Liver (tissue), 9 donors: ENCODE data around the gene CROCC2. TPM values are rescaled to one million over a fixed set of nuclear protein-coding genes. Genes with fewer than 3 reads are reported as not detected.

Experiments
- DNase-seq: peaks from one replicate; pipeline ENCODE4 v3.0.0-alpha.2; 2017; ENCODE audit warnings: low spot score
- H3K27ac ChIP-seq, 2 donors: one replicate each; pipeline ENCODE4 v1.7.0; 2013; ENCODE audit warnings: inconsistent platforms in 2 of 2, low read length in 2 of 2, control low read depth in 1 of 2, low read depth in 1 of 2, mild to moderate bottlenecking in 1 of 2
- H3K27me3 ChIP-seq, 4 donors: one replicate each; pipeline versions ENCODE4 v1.6.1 to v1.7.0; 2013; ENCODE audit warnings: low read length in 3 of 4, inconsistent platforms in 1 of 4, mild to moderate bottlenecking in 1 of 4, moderate library complexity in 1 of 4; ENCODE audit not compliant: control insufficient read depth in 4 of 4, insufficient read depth in 4 of 4
- H3K36me3 ChIP-seq, 4 donors: one replicate each; pipeline versions ENCODE4 v1.6.1 to v1.7.0; 2013; ENCODE audit warnings: low read length in 3 of 4, mild to moderate bottlenecking in 3 of 4, low read depth in 1 of 4, moderate library complexity in 1 of 4; ENCODE audit not compliant: control insufficient read depth in 4 of 4, insufficient read depth in 3 of 4
- H3K4me1 ChIP-seq, 4 donors: one replicate each; pipeline versions ENCODE4 v1.6.1 to v1.7.0; 2013; ENCODE audit warnings: low read length in 3 of 4, mild to moderate bottlenecking in 3 of 4, moderate library complexity in 1 of 4; ENCODE audit not compliant: control insufficient read depth in 4 of 4, insufficient read depth in 4 of 4
- H3K4me3 ChIP-seq, 3 donors: one replicate each; pipeline versions ENCODE4 v1.6.1 to v1.7.0; 2013; ENCODE audit warnings: low read length in 3 of 3, control low read depth in 1 of 3, low read depth in 1 of 3, mild to moderate bottlenecking in 1 of 3
- H3K9ac ChIP-seq, 2 donors: one replicate each; pipeline ENCODE4 v1.7.0; 2013; ENCODE audit warnings: low read length in 2 of 2, mild to moderate bottlenecking in 2 of 2, moderate library complexity in 2 of 2, control low read depth in 1 of 2, low read depth in 1 of 2
- H3K9me3 ChIP-seq, 4 donors: one replicate each; pipeline versions ENCODE4 v1.6.1 to v1.7.0; 2013; ENCODE audit warnings: low read length in 3 of 4; ENCODE audit not compliant: control insufficient read depth in 4 of 4
- ATF3 ChIP-seq: IDR thresholded peaks from 2 replicates; pipeline ENCODE4 v1.6.1; 2016; ENCODE audit warnings: antibody characterized with exemption
- EGR1 ChIP-seq, 2 donors: IDR thresholded peaks; 2 replicates each; pipeline ENCODE4 v1.6.1; 2016 to 2018; ENCODE audit warnings: antibody characterized with exemption in 2 of 2, low read depth in 2 of 2
- FOXA1 ChIP-seq: IDR thresholded peaks from 2 replicates; pipeline ENCODE4 v1.6.1; 2016; ENCODE audit warnings: antibody characterized with exemption
- FOXA2 ChIP-seq: IDR thresholded peaks from 2 replicates; pipeline ENCODE4 v1.6.1; 2016; ENCODE audit warnings: antibody characterized with exemption
- HNF4A ChIP-seq, 2 donors: conservative IDR thresholded peaks; 2 replicates each; pipeline ENCODE4 v1.6.1; 2016; ENCODE audit warnings: antibody characterized with exemption in 2 of 2, mild to moderate bottlenecking in 2 of 2
- HNF4G ChIP-seq: IDR thresholded peaks from 2 replicates; pipeline ENCODE4 v1.6.1; 2016; ENCODE audit warnings: antibody characterized with exemption
- JUND ChIP-seq, 2 donors: IDR thresholded peaks; 2 replicates each; pipeline ENCODE4 v1.6.1; 2016; ENCODE audit warnings: antibody characterized with exemption in 2 of 2
- MAX ChIP-seq: IDR thresholded peaks from 2 replicates; pipeline ENCODE4 v1.6.1; 2016; ENCODE audit warnings: antibody characterized with exemption
- NR2F2 ChIP-seq: IDR thresholded peaks from 2 replicates; pipeline ENCODE4 v1.6.1; 2016; ENCODE audit warnings: antibody characterized with exemption
- RAD21 ChIP-seq, 2 donors: IDR thresholded peaks; 2 replicates each; pipeline ENCODE4 v1.6.1; 2016; ENCODE audit warnings: antibody characterized with exemption in 2 of 2, mild to moderate bottlenecking in 2 of 2
- REST ChIP-seq: IDR thresholded peaks from 2 replicates; pipeline ENCODE4 v1.6.1; 2016; ENCODE audit warnings: antibody characterized with exemption, mild to moderate bottlenecking
- RXRA ChIP-seq, 2 donors: IDR thresholded peaks; 2 replicates each; pipeline ENCODE4 v1.6.1; 2017 to 2018; ENCODE audit warnings: antibody characterized with exemption in 2 of 2, mild to moderate bottlenecking in 1 of 2
- SP1 ChIP-seq: IDR thresholded peaks from 2 replicates; pipeline ENCODE4 v1.6.1; 2018; ENCODE audit warnings: antibody characterized with exemption, mild to moderate bottlenecking
- TAF1 ChIP-seq: conservative IDR thresholded peaks from 2 replicates; pipeline ENCODE4 v1.6.1; 2016; ENCODE audit warnings: antibody characterized with exemption, mild to moderate bottlenecking
- YY1 ChIP-seq: IDR thresholded peaks from 2 replicates; pipeline ENCODE4 v1.6.1; 2016; ENCODE audit warnings: antibody characterized with exemption, mild to moderate bottlenecking
- ZBTB33 ChIP-seq: IDR thresholded peaks from 2 replicates; pipeline ENCODE4 v1.6.1; 2016; ENCODE audit warnings: antibody characterized with exemption
- WGBS: extraction: QIAGEN DNeasy Blood & Tissue Kit; methylation state at CpG from one replicate; pipeline ENCODE4 v1.1.7; 2013; 5-methylcytosine and 5-hydroxymethylcytosine counted together
- polyA plus RNA-seq, 2 donors: library from polyadenylated mRNA; stranded (reverse) in 1 of 2; unstranded in 1 of 2; fragments of 200-250 nt in 1 of 2; fragments of >200 nt in 1 of 2; fragmentation: Nextera tagmentation in 1 of 2; extraction: Ambion mirVana in 1 of 2; gene quantifications; one replicate each; pipeline versions ENCODE4 v1.2.1 to v1.2.3, GENCODE V29; 2013 to 2015
- total RNA-seq, 2 donors: library from RNA; depleted of rRNA; stranded (reverse); fragments of >200 nt; gene quantifications; one replicate each; pipeline ENCODE4 v1.2.3, GENCODE V29; 2014
- donor health status: healthy.
- donor health status: healthy.
- donor health status: healthy.
- donor health status: healthy.
- donor health status: healthy.

Gene CROCC2
- total and polyA plus RNA-seq, 4 donors: under 0.01 to 0.13 (median 0.05) TPM

GRCh38 chr2:240887631-240888030 lies 18.5 kb upstream of the CROCC2 start:
- TF ChIP-seq ZBTB33: no peak
- no peak for TF ChIP-seq FOXA1
- no peak for TF ChIP-seq EGR1 (IDR thresholded peaks at IDR 0.05; ENCODE audit: low read depth in 2 of 2)
- TF ChIP-seq REST: no peak
- TF ChIP-seq SP1: no peak
- TF ChIP-seq ATF3: no peak
- no peak for TF ChIP-seq HNF4A (conservative IDR thresholded peaks at IDR 0.05)
- TF ChIP-seq RAD21 (IDR thresholded peaks at IDR 0.05): no peak
- TF ChIP-seq MAX: no peak
- no peak for TF ChIP-seq TAF1
- TF ChIP-seq NR2F2: no peak
- no peak for TF ChIP-seq FOXA2
- no peak for TF ChIP-seq YY1

GRCh38 chr2:240888130-240888889 lies 17.8 kb upstream of the CROCC2 start:
- 58% methylated on average over 37 of the region's 37 CpGs for WGBS
- no peak overlapping the region for H3K9ac ChIP-seq
- no peak for DNase-seq
- peaks cover 3 to 8% (median 4%) of the 10 kb centered on the region in 4 donors for H3K36me3 ChIP-seq
- peaks cover 21 to 70% (median 63%) of the 10 kb centered on the region in 4 donors for H3K4me1 ChIP-seq
- H3K4me3 ChIP-seq: no peak overlapping the region
- H3K27ac ChIP-seq: no peak overlapping the region
- no peaks in the 10 kb centered on the region for H3K27me3 ChIP-seq
- TF ChIP-seq SP1: peak; percentile 9
- no peak for TF ChIP-seq HNF4G
- peak; percentile 25 to 54 for TF ChIP-seq RXRA (IDR thresholded peaks at IDR 0.05)
- no peak for TF ChIP-seq ZBTB33
- no peak for TF ChIP-seq HNF4A (conservative IDR thresholded peaks at IDR 0.05)
- no peak for TF ChIP-seq YY1
- no peak for TF ChIP-seq FOXA2
- no peak for TF ChIP-seq TAF1
- no peak for TF ChIP-seq ATF3
- no peak for TF ChIP-seq MAX
- peak; percentile 15 to 37 for TF ChIP-seq RAD21 (IDR thresholded peaks at IDR 0.05)
- TF ChIP-seq NR2F2: no peak
- TF ChIP-seq REST: no peak
- no peak for TF ChIP-seq JUND (IDR thresholded peaks at IDR 0.05)
- no peaks in the 10 kb centered on the region for H3K9me3 ChIP-seq

More at GRCh38 chr2:240887631-240888030, 18.5 kb upstream of the CROCC2 start:
- no peaks in the 10 kb centered on the region for H3K9me3 ChIP-seq
- no peak overlapping the region for H3K27ac ChIP-seq
- no peak for DNase-seq
- 70% methylated on average over 4 of the region's 4 CpGs for WGBS
- no peaks in the 10 kb centered on the region for H3K27me3 ChIP-seq
- H3K9ac ChIP-seq: no peak overlapping the region
- H3K36me3 ChIP-seq: peaks cover 3 to 11% (median 4%) of the 10 kb centered on the region in 4 donors
- peaks cover 19 to 71% (median 65%) of the 10 kb centered on the region in 4 donors for H3K4me1 ChIP-seq
- no peak overlapping the region for H3K4me3 ChIP-seq
